Retinal pigment epithelial cell (primary cell): ENCODE measurements around the gene SLC39A13.

Source experiments
- DNase-seq: peaks from one replicate; pipeline ENCODE4 v3.0.0-alpha.2; 2010; ENCODE audit warnings: low read depth
- H3K4me3 ChIP-seq: 2 replicates; pipeline ENCODE4 v1.5.1; 2011; ENCODE audit warnings: mild to moderate bottlenecking, low read length, control low read depth, moderate library complexity
- TF ChIP-seq, protein P1 (sequence below): conservative IDR thresholded peaks from 2 replicates; pipeline ENCODE4 v1.5.1; 2011; ENCODE audit warnings: low read depth, low read length, control low read depth, inconsistent platforms

SLC39A13 gene

GRCh38 chr11:47376525-47377371, 31.6 kb upstream of the SLC39A13 start:
- H3K4me3 ChIP-seq: no peak overlapping the region
- no peak for DNase-seq
- TF ChIP-seq, protein P1, sequence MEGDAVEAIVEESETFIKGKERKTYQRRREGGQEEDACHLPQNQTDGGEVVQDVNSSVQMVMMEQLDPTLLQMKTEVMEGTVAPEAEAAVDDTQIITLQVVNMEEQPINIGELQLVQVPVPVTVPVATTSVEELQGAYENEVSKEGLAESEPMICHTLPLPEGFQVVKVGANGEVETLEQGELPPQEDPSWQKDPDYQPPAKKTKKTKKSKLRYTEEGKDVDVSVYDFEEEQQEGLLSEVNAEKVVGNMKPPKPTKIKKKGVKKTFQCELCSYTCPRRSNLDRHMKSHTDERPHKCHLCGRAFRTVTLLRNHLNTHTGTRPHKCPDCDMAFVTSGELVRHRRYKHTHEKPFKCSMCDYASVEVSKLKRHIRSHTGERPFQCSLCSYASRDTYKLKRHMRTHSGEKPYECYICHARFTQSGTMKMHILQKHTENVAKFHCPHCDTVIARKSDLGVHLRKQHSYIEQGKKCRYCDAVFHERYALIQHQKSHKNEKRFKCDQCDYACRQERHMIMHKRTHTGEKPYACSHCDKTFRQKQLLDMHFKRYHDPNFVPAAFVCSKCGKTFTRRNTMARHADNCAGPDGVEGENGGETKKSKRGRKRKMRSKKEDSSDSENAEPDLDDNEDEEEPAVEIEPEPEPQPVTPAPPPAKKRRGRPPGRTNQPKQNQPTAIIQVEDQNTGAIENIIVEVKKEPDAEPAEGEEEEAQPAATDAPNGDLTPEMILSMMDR: no peak

GRCh38 chr11:47377571-47378009, 30.8 kb upstream of the SLC39A13 start:
- H3K4me3 ChIP-seq: no peak overlapping the region
- TF ChIP-seq, protein P1: no peak
- DNase-seq: no peak

DNA sequence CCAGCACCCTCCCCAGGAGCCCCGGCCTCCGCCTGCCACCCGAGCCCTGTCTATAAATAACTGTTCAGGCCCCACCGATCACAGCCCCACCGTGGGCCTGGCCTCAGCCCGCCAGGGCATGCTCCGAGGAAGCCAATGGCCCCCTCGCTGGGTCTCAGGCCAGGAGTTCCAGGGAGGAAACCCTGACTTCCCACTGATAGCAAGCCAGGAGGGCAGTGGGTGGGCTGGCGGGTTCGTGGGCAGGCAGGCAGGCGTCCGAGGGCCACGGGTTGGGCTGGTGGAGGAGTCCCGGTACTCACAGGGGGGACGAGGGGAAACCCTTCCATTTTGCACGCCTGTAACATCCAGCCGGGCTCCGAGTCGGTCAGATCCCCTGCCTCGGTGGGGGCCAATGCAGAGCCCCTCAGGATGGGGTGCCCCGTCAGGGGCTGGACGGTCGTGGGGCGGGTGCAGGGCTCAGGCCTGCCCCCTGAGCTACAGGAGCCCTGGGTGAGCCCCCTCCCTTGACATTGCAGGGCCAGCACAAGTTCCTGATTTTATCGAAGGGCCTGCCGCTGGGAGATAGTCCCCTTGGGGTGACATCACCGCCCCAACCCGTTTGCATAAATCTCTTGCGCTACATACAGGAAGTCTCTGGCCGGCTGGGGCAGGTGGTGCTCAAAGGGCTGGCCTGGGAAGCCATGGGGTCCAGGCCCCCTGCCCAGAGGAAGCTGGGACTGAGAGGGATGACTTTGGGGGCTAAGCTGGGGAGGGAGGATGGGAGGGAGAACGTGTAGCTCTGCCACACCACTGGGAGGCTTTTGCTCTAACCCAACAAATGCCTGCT, 30.2 kb upstream of the SLC39A13 start, which contains the start of gene SPI1:
Gene SPI1, minus strand, starts transcription at position 538 of the 826 bp plus-strand sequence. Its CDS starts 194 bp downstream, at position 344.
- TF ChIP-seq, protein P1: no peak
- H3K4me3 ChIP-seq: no peak within 1 kb of the TSS
- no peak for DNase-seq

- TF ChIP-seq, protein P1: no peak
- H3K4me3 ChIP-seq: no peak overlapping the region
- DNase-seq: no peak
These were observed 29.6 kb upstream of the SLC39A13 start for GRCh38 chr11:47378836-47379170.

- H3K4me3 ChIP-seq: no peak overlapping the region
- TF ChIP-seq, protein P1: no peak
- no peak for DNase-seq
These were observed 29.1 kb upstream of the SLC39A13 start for GRCh38 chr11:47379317-47379716.

GRCh38 chr11:47380078-47380477, 28.3 kb upstream of the SLC39A13 start:
- H3K4me3 ChIP-seq: no peak overlapping the region
- no peak for DNase-seq
- TF ChIP-seq, protein P1: no peak
